GM12878 (cell line): ENCODE results near the gene PHACTR1. TPM values are rescaled to one million over a fixed set of nuclear protein-coding genes. Genes with fewer than 3 reads are reported as not detected.

Experiments
- ATAC-seq: fragments of 200-7000 bp; cut with Tn5 transposase; 3 replicates; pipeline ENCODE4 v1.9.1; 2020; ENCODE audit warnings: mild to moderate bottlenecking, moderate library complexity
- BruUV-seq: library from RNA; stranded (reverse); fragments of 400-500 nt; replicated peaks from 2 replicates; lab custom pipeline; 2021; lab: Mats Ljungman, UMichigan
- CTCF ChIA-PET: fragments of 300-600 bp; sonication (Branson Sonifier 250); formaldehyde crosslinking; extraction: SDS; loops from one replicate; lab custom pipeline; 2021; ENCODE audit warnings: inconsistent platforms; lab: Yijun Ruan, JAX
- POLR2A ChIA-PET: fragments of 350-600 bp; formaldehyde crosslinking; extraction: SDS; loops from one replicate; lab custom pipeline; 2021; ENCODE audit warnings: inconsistent platforms; lab: Charles Lee
- RAD21 ChIA-PET: fragments of 300-600 bp; sonication (Branson Sonifier 250); formaldehyde crosslinking; loops from one replicate; lab custom pipeline; 2023; ENCODE audit warnings: antibody characterized with exemption; ENCODE audit not compliant: unreplicated experiment; lab: Charles Lee
- SMC1A ChIA-PET: fragments of 300-600 bp; sonication (Branson Sonifier 250); formaldehyde crosslinking; loops from one replicate; lab custom pipeline; 2023; ENCODE audit not compliant: unreplicated experiment, uncharacterized antibody; lab: Charles Lee
- DNase-seq: peaks from one replicate; pipeline ENCODE4 v3.0.0-alpha.2; 2011; ENCODE audit warnings: low read depth, low spot score
- FAIRE-seq: peaks from 3 replicates; lab custom pipeline; 2011; peaks lifted over from hg19 to GRCh38; lab: Jason Lieb, UNC
- H2AFZ ChIP-seq: 2 replicates; pipeline ENCODE4 v1.6.0; 2011; ENCODE audit warnings: low read depth, low read length, control low read depth; ENCODE audit not compliant: control insufficient read depth
- H3K27ac ChIP-seq: 2 replicates; pipeline ENCODE4 v1.5.1; 2011; ENCODE audit warnings: control low read depth; ENCODE audit not compliant: control insufficient read depth, insufficient read depth
- H3K27me3 ChIP-seq, 2 experiments: replicated peaks in 1 of 2; 2 replicates each; pipeline versions ENCODE4 v1.6.0 to v1.6.1; 2011; ENCODE audit warnings: low read length in 1 of 2; ENCODE audit not compliant: control insufficient read depth in 2 of 2, insufficient read depth in 2 of 2
- H3K36me3 ChIP-seq, 2 experiments: 2 replicates each; pipeline ENCODE4 v1.5.1; 2011; ENCODE audit warnings: low read length in 1 of 2; ENCODE audit not compliant: control insufficient read depth in 2 of 2, insufficient read depth in 2 of 2
- H3K4me1 ChIP-seq: 2 replicates; pipeline ENCODE4 v1.6.1; 2011; ENCODE audit warnings: mild to moderate bottlenecking, low read length, moderate library complexity, mixed read lengths; ENCODE audit not compliant: control insufficient read depth, insufficient read depth
- H3K4me2 ChIP-seq: 2 replicates; pipeline ENCODE4 v1.6.0; 2011; ENCODE audit warnings: control low read depth; ENCODE audit not compliant: control insufficient read depth, insufficient read depth
- H3K4me3 ChIP-seq: fragments of 200-600 bp; sonication (generic); 2 replicates; pipeline ENCODE4 v1.5.1; 2016
- H3K79me2 ChIP-seq: 2 replicates; pipeline ENCODE4 v1.6.0; 2011; ENCODE audit warnings: low read length; ENCODE audit not compliant: control insufficient read depth, insufficient read depth
- H3K9ac ChIP-seq: 2 replicates; pipeline ENCODE4 v1.8.0; 2011; ENCODE audit warnings: low read length, control low read depth, mixed read lengths; ENCODE audit not compliant: control insufficient read depth, insufficient read depth
- H3K9me3 ChIP-seq: replicated peaks from 3 replicates; pipeline ENCODE4 v1.5.1; 2011; ENCODE audit warnings: mild to moderate bottlenecking, low read length; ENCODE audit not compliant: control insufficient read depth, insufficient read depth
- H4K20me1 ChIP-seq: 2 replicates; pipeline ENCODE4 v1.6.0; 2011; ENCODE audit not compliant: control insufficient read depth, insufficient read depth
- CREM ChIP-seq: IDR thresholded peaks from 2 replicates; pipeline ENCODE4 v1.6.1; 2014; ENCODE audit warnings: antibody characterized with exemption, low read depth
- IRF3 ChIP-seq: fragments of 450-650 bp; IDR thresholded peaks from 2 replicates; pipeline ENCODE4 v1.6.1; 2014; ENCODE audit warnings: mild to moderate bottlenecking
- JUNB ChIP-seq: IDR thresholded peaks from 2 replicates; pipeline ENCODE4 v1.6.1; 2016; ENCODE audit warnings: antibody characterized with exemption, mild to moderate bottlenecking
- NFYB ChIP-seq: IDR thresholded peaks from 2 replicates; pipeline ENCODE4 v1.6.1; 2011; ENCODE audit warnings: low read depth, mild to moderate bottlenecking, low read length, improper control_type of control experiment, moderate library complexity; ENCODE audit not compliant: insufficient read depth
- PRDM15 ChIP-seq: fragments of 450-650 bp; formaldehyde crosslinking; IDR thresholded peaks from 2 replicates; pipeline ENCODE4 v1.4.0; 2020; ENCODE audit warnings: mild to moderate bottlenecking, moderate library complexity
- SREBF2 ChIP-seq: IDR thresholded peaks from 2 replicates; pipeline ENCODE4 v1.6.1; 2012; ENCODE audit warnings: mild to moderate bottlenecking, low read length
- TCF12 ChIP-seq: IDR thresholded peaks from 2 replicates; pipeline ENCODE4 v1.6.1; 2011; ENCODE audit warnings: low read depth, mild to moderate bottlenecking, low read length
- ZBTB11 ChIP-seq: fragments of 450-650 bp; formaldehyde crosslinking; IDR thresholded peaks from 2 replicates; pipeline ENCODE4 v1.5.0; 2022; ENCODE audit warnings: mild to moderate bottlenecking, missing genetic modification characterization
- WGBS: methylation state at CpG from one replicate; pipeline ENCODE4 v1.1.6; 2016; ENCODE audit warnings: low lambda C conversion rate; ENCODE audit not compliant: insufficient replicate concordance, insufficient coverage; ENCODE audit errors: missing lambda C conversion rate; 5-methylcytosine and 5-hydroxymethylcytosine counted together
- in situ Hi-C: fragments of 300-500 bp; cut with MboI; formaldehyde crosslinking; loops from 9 replicates; pipeline ENCODE4 v1.14.3; 2018; ENCODE audit warnings: mixed read lengths
- intact Hi-C: fragments of 100-400 bp; cut with micrococcal nuclease; formaldehyde crosslinking; loops from one replicate; pipeline ENCODE4 v1.14.2; 2022; ENCODE audit not compliant: unreplicated experiment
- polyA plus RNA-seq, 11 experiments: library from polyadenylated mRNA; depleted of rRNA in 4 of 11; unstranded in 6 of 11; stranded (reverse) in 5 of 11; fragments of >200 nt; fragmentation: Nextera tagmentation in 4 of 11; fragmentation: Illumina TruSeq in 1 of 11; extraction: Ambion mirVana in 4 of 11; extraction: Trizol in 1 of 11; gene quantifications; 1 replicate in 1 of 11; 2 replicates in 10 of 11; pipeline versions ENCODE4 v1.2.1 to v1.2.3, GENCODE V29; 2011 to 2016; ENCODE audit warnings: inconsistent platforms in 2 of 11, missing spikeins in 2 of 11, low read depth in 1 of 11
- total RNA-seq, 4 experiments: library from RNA; depleted of rRNA in 3 of 4; stranded (reverse); fragments of >200 nt in 3 of 4; fragmentation: Illumina TruSeq in 1 of 4; extraction: Trizol in 1 of 4; gene quantifications; 2 replicates each; pipeline versions ENCODE4 v1.2.1 to v1.2.3, GENCODE V29; 2013 to 2021

PHACTR1 gene
- total and polyA plus RNA-seq, 10 of the 15 experiments (the other 5 are each of a cell fraction or from before 2014, with no cell fraction given), result 34.2 to 94.6 (median 62.3) TPM

- WGBS, result 19% methylated on average over 1 of the region's 1 CpG
- SMC1A ChIA-PET, result no interaction called here
These were observed 208.3 kb downstream of the PHACTR1 start for GRCh38 chr6:12924911-12925310.

GRCh38 chr6:12927746-12928145, 211.2 kb downstream of the PHACTR1 start:
- Histone ChIP-seq H3K4me2 (no peak overlapping the region), H3K36me3 (no peaks in the 10 kb centered on the region), H3K27ac (no peak overlapping the region), H2AFZ (no peak overlapping the region), H3K9me3 (no peaks in the 10 kb centered on the region), H3K4me1 (no peaks in the 10 kb centered on the region), H4K20me1 (no peaks in the 10 kb centered on the region), H3K79me2 (no peaks in the 10 kb centered on the region), H3K27me3 (peaks cover 0 to 3% of the 10 kb centered on the region in 2 experiments; a peak in 2 of 4 replicates), H3K9ac (no peak overlapping the region), H3K4me3 (no peak overlapping the region)
- POLR2A ChIA-PET, result no interaction called here
- TF ChIP-seq ZBTB11 (CRISPR knock-in tag) (no peak), PRDM15 (no peak), IRF3 (no peak), TCF12 (no peak), SREBF2 (no peak), JUNB (no peak)
- CTCF ChIA-PET, result no interaction called here
- RAD21 ChIA-PET, result no interaction called here
- no peak for ATAC-seq
- SMC1A ChIA-PET, result no interaction called here
- no peak for DNase-seq
- 9% methylated on average over 5 of the region's 5 CpGs for WGBS
- in situ Hi-C loops, result no loop called here
- intact Hi-C loops, result no loop called here
- BruUV-seq, result no TSS peak
- FAIRE-seq, result no peak

More at GRCh38 chr6:12924911-12925310, 208.3 kb downstream of the PHACTR1 start:
- DNase-seq, result no peak
- Histone ChIP-seq H3K4me1 (no peaks in the 10 kb centered on the region), H3K79me2 (no peaks in the 10 kb centered on the region), H3K27me3 (peaks cover 0 to 3% of the 10 kb centered on the region in 2 experiments; a peak in 2 of 4 replicates), H3K36me3 (no peaks in the 10 kb centered on the region), H2AFZ (no peak overlapping the region), H3K4me2 (no peak overlapping the region), H3K9ac (no peak overlapping the region), H3K27ac (no peak overlapping the region), H4K20me1 (no peaks in the 10 kb centered on the region), H3K4me3 (no peak overlapping the region), H3K9me3 (no peaks in the 10 kb centered on the region)
- no peak for ATAC-seq
- ChIA-PET RAD21 (no interaction called here), POLR2A (no interaction called here), CTCF (interaction anchor here (1.5 kb wide), 1 partner anchor 12 kb away, joined by 4 read pairs; no protein-coding TSS in a partner anchor)
- no TSS peak for BruUV-seq
- FAIRE-seq, result no peak
- in situ Hi-C loops, result loop anchor here (25.0 kb wide), 1 partner anchor 612 kb away; no protein-coding TSS in a partner anchor
- TF ChIP-seq NFYB (no peak), CREM (no peak)
- intact Hi-C loops, result no loop called here
